Cardiac muscle cell (in vitro differentiated cells and primary cell): ENCODE data around the gene SH3BGR. TPM values are rescaled to one million over a fixed set of nuclear protein-coding genes. Genes with fewer than 3 reads are reported as not detected.
"Not testable (repeated sequence)": the region's sequence is repeated elsewhere in the genome, so short reads cannot be mapped to it uniquely, and the experiment has no call there.

Source experiments
- DNase-seq, 2 donors: peaks; one replicate each; pipeline versions ENCODE4 v3.0.0 to v3.0.0-alpha.2; 2010 to 2017; ENCODE audit warnings: low read depth in 1 of 2, low spot score in 1 of 2
- H3K27ac ChIP-seq: fragments of 200-600 bp; sonication (generic); 2 replicates; pipeline ENCODE4 v1.5.1; 2016
- H3K27me3 ChIP-seq: fragments of 200-600 bp; sonication (generic); 2 replicates; pipeline ENCODE4 v1.6.0; 2016; ENCODE audit warnings: control low read depth
- H3K36me3 ChIP-seq: fragments of 200-600 bp; sonication (generic); 2 replicates; pipeline ENCODE4 v1.5.1; 2016; ENCODE audit warnings: control low read depth
- H3K4me1 ChIP-seq: fragments of 200-600 bp; sonication (generic); 2 replicates; pipeline ENCODE4 v1.8.1; 2017; ENCODE audit warnings: low read depth, mild to moderate bottlenecking, mixed run types
- H3K4me3 ChIP-seq: fragments of 200-600 bp; sonication (generic); 2 replicates; pipeline ENCODE4 v1.5.1; 2016; ENCODE audit warnings: mild to moderate bottlenecking
- H3K9me3 ChIP-seq: fragments of 200-600 bp; sonication (generic); 2 replicates; pipeline ENCODE4 v1.5.1; 2017; ENCODE audit warnings: low read depth, mild to moderate bottlenecking, control low read depth
- polyA plus RNA-seq: library from polyadenylated mRNA; unstranded; fragments of >200 nt; fragmentation: Nextera tagmentation; extraction: Ambion mirVana; gene quantifications from 2 replicates; pipeline ENCODE4 v1.2.1, GENCODE V29; 2016
- total RNA-seq: library from RNA; depleted of rRNA; stranded (reverse); fragments of >200 nt; gene quantifications from 2 replicates; pipeline ENCODE4 v1.2.3, GENCODE V29; 2016
- TF ChIP-seq, protein P1 (sequence below): IDR thresholded peaks from 2 replicates; pipeline ENCODE4 v1.5.1; 2012; ENCODE audit warnings: low read depth, mild to moderate bottlenecking, low read length

The SH3BGR gene
- total and polyA plus RNA-seq, 2 experiments from 2014 or later, result 168 to 326 TPM

GRCh38 chr21:39535646-39536437 is 84.1 kb downstream of the SH3BGR start:
- Histone ChIP-seq H3K4me1 (no peaks in the 10 kb centered on the region), H3K9me3 (no peaks in the 10 kb centered on the region), H3K27me3 (no peaks in the 10 kb centered on the region), H3K36me3 (no peaks in the 10 kb centered on the region), H3K4me3 (no peak overlapping the region), H3K27ac (no peak overlapping the region)
- DNase-seq, result no peak
- TF ChIP-seq, protein P1, sequence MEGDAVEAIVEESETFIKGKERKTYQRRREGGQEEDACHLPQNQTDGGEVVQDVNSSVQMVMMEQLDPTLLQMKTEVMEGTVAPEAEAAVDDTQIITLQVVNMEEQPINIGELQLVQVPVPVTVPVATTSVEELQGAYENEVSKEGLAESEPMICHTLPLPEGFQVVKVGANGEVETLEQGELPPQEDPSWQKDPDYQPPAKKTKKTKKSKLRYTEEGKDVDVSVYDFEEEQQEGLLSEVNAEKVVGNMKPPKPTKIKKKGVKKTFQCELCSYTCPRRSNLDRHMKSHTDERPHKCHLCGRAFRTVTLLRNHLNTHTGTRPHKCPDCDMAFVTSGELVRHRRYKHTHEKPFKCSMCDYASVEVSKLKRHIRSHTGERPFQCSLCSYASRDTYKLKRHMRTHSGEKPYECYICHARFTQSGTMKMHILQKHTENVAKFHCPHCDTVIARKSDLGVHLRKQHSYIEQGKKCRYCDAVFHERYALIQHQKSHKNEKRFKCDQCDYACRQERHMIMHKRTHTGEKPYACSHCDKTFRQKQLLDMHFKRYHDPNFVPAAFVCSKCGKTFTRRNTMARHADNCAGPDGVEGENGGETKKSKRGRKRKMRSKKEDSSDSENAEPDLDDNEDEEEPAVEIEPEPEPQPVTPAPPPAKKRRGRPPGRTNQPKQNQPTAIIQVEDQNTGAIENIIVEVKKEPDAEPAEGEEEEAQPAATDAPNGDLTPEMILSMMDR, result no peak

DNA sequence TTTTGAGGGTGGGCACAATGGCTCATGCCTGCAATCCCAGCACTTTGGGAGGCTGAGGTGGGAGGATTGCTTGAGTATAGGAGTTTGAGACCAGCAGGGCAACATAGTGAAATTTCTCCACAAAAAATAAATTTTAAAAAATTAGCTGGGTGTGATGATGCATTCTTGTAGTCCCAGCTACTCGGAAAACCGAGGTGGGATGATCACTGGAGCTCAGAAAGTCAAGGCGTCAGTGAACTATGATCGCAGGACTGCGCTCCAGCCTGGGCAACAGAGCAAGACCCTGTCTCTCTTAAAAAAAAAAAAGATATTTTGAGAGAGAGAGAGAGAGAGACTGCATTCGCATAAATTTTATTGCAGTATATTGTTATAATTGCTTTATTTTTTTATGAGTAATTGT is 85.1 kb downstream of the SH3BGR start:
- Histone ChIP-seq H3K9me3 (no peaks in the 10 kb centered on the region), H3K4me1 (no peaks in the 10 kb centered on the region), H3K4me3 (no peak overlapping the region), H3K27me3 (no peaks in the 10 kb centered on the region), H3K27ac (no peak overlapping the region), H3K36me3 (no peaks in the 10 kb centered on the region)
- TF ChIP-seq, protein P1, result no peak
- no peak for DNase-seq

DNA sequence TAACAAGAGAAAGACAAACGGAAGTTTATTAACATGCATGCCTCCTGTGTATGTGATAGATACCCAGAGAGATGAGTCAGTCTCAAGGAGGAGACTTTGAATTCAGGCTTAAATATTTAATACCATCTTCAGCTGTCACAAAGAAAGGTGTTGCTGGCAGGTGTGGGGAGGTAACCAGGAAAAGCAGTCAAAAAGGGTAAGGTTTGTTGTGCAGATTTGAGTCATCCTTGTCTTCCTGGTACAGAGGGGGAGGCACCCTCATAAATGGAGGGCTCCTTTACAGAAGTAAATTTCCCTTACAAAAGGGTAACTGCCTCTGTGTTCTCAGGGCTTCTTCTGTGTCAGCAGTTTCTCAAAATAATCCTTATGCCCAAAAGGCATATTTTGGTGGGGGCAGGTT is 85.8 kb downstream of the SH3BGR start:
- Histone ChIP-seq H3K27ac (no peak overlapping the region), H3K27me3 (no peaks in the 10 kb centered on the region), H3K9me3 (no peaks in the 10 kb centered on the region), H3K4me1 (no peaks in the 10 kb centered on the region), H3K4me3 (no peak overlapping the region), H3K36me3 (no peaks in the 10 kb centered on the region)
- TF ChIP-seq, protein P1, result no peak
- DNase-seq, result no peak

DNA sequence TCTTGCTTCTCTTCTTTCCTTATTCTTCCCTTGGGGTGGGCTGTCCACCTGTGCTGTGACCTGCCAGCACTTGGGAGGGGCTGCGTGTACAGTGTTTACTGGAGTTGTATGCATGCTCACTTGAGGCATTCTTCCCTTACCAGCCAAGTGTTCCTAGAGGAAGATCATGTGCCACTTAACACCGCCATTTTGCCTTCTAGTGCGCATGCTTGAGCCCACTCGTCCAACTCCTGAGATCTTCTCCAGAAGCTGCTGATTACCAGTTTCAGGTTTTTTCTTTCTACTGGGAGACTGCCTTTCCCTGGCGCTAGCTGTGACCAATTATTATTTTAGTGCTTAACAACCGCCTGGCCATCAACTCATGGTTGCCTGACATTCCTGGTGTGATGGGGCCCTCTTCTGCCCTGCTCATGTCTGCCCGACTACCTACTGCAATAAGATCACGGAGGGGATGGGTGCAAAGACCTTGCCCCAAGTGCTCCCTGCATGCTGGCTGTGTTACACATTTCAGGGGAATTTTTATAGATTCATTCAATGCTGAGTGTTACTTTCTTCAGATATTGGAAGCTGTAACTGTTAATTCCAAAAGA is 86.8 kb downstream of the SH3BGR start:
- Histone ChIP-seq H3K9me3 (no peaks in the 10 kb centered on the region), H3K4me1 (no peaks in the 10 kb centered on the region), H3K4me3 (no peak overlapping the region), H3K36me3 (no peaks in the 10 kb centered on the region), H3K27me3 (no peaks in the 10 kb centered on the region), H3K27ac (no peak overlapping the region)
- TF ChIP-seq, protein P1, result no peak
- no peak for DNase-seq

GRCh38 chr21:39540367-39540766 is 88.6 kb downstream of the SH3BGR start:
- H3K27me3 ChIP-seq, H3K9me3 ChIP-seq, H3K27ac ChIP-seq, H3K36me3 ChIP-seq, H3K4me1 ChIP-seq, DNase-seq, H3K4me3 ChIP-seq: not testable (repeated sequence)

- Histone ChIP-seq H3K9me3 (no peaks in the 10 kb centered on the region), H3K4me3 (no peak overlapping the region), H3K27ac (no peak overlapping the region), H3K4me1 (peaks cover 3% of the 10 kb centered on the region), H3K36me3 (no peaks in the 10 kb centered on the region), H3K27me3 (no peaks in the 10 kb centered on the region)
- DNase-seq, result no peak
- TF ChIP-seq, protein P1, result no peak
Observed at GRCh38 chr21:39542736-39543135, 91.0 kb downstream of the SH3BGR start.
